ENCODE measurements around the gene PCOLCE2.

PCOLCE2 gene

DNA sequence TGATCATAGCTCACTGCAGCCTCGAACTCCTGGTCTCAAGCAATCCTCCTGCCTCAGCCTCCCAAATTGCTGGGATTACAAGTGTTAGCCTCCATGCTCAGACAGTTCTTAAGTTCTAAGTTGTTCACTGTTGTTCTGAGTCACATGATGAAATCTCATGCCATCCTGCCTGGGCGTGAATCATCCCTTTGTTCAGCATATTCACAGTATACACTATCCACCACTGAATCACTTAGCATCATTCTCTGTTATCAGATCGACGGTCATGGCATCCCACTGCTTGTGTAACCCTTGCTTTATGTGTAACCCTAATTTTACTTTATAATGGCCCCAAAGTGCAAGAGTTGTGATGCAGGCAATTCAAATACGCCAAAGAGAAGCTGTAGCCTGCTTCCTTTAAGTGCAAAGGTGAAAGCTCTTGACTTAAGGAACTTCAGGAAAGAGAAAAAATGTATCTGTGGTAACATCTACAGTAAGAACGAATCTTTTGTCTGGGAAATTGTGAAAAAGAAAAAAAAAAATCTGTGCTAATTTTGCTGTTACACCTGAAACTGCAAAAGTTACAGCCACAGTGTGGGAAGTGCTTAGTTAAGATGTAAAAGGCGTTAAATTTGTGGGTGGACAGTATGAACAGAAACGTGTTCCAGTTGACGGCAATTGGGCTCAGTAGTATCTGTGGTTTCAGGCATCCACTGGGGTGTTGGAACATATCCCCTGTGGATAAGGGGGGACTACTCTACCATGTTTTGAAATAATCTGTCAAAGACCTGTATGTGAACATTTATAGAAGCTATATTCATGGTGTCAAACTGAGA lies 80.6 kb downstream of the PCOLCE2 start:
- DNase-seq, result no peak

DNA sequence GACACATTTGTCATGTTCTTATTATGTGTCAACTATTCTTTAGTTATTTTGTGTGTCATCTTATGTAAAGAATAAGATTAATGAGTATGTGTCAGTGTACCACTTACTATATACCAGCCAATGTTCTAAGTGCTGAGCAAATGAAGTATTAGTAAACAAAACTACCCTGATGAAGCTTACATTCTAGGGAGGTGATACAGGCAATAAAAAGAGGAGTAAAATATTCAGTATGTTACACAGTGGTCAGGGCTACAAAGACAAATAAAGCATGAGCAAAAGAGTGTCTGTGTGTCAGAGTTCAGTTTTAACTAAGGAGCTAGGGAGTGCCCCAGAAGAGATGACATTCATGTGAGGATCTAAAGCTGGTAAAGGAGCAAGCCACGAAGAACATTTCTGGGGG lies 86.0 kb downstream of the PCOLCE2 start:
- no peak for DNase-seq

DNA sequence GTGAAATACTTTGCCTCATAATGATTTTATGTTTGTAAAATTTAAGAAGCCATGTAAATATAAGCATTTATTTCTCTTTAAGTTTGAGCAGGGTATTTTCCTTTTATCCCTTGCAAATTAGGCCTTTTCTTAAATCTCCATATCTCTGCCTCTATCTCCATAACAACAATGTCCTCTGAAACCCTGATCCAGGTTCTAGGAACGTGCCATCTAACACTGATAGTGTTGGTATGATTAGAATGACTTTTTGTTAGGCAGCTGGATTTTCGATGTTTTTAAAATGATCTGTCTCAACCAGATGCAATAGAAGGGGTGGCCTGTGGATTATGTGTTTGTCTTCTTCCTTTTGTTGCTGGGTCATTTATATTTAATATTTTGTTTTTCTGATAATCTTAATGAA lies 87.1 kb downstream of the PCOLCE2 start:
- DNase-seq, result no peak

DNA sequence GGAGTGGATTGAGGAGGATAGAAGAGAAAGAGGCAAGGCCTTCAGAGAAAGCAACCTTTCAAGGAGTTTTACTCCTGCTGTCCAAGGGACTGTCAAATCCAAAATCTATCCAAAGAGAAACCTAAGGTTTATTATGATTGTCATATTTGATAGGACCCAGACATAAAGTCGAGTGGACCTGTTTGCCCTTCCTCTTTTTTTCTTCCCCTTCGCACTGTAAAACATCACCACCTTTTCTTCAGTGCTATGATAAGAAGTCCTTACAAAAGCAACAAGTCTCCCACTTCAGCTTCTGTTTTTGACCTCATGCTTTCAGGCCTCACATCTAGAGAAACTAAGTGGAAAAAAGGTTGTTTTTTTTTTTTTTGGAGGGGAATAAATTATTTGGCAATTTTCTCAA lies 92.1 kb downstream of the PCOLCE2 start:
- DNase-seq, result no peak

DNA sequence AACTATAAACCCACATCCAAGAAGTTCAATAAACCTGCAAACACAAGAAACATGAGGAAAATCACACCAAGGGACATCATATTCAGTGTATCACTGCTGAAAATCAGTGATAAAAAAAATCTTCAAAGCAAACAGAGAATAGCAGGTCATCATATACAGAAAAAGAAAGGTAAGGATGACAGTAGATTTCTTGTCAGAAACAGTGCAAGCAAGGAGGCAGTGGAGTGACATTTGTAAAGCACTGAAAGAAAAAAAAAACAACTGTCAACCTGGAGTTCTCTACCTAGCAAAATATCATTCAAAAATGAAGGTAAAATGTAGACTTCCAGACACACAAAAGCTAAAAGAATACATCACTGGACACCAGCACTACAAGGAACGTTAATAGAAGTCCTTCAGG lies 93.6 kb downstream of the PCOLCE2 start:
- no peak for DNase-seq

DNA sequence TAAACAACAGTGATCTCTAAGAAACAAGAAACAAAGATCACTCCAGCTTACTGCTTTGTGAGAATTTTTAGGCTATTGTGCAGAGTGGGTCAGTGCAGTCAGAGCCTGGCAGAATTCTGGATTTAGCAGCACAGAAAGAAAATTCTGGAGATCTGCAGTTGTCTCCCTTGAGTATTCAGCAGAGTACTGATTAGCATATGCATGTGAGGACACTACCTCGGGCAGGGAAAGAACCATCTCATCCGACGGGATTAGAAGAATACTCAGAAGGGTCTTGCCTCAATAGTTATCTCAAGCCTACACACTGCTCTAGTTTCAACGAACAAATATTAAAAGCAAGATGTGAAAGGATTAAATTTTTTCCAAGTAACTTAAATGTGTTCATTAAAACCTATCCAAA lies 94.4 kb downstream of the PCOLCE2 start:
- no peak for DNase-seq

DNA sequence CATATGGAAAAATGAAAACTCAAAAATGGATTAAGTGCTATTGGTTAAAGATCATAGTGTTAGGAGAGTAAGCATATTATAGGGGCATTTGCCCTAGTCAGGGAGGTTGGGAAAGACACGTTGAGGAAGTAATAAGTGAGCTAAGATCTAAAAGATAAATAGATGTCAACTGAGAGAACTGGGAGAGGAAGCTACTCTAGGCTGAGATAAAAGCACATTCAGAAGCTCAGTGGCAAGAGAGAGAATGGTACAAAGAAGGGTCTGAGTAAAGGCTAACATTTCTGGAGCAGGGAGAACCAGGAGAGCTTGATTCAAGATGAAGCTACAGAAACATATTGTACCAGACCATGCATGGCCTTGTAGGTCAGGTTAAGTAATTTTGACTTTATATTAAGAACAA lies 101.2 kb downstream of the PCOLCE2 start:
- no peak for DNase-seq

DNA sequence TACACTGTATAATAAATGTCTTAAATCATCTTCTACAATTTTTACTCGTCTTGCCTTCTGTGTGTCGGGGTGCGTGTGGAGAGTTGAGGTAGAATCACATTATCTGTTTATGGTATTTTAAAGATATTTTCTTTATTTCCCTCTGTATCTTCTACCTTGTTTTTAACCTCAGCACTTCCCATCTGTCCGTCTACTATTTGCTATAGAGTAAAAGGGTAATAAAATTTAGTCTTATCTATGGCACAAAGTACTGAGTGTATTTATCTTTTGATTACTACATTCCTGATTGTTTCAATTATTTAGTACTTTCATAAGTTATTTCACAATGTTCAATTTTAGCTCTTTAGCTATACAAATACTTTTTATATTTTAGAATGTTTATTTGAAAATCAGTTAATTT lies 102.9 kb downstream of the PCOLCE2 start:
- DNase-seq, result no peak

DNA sequence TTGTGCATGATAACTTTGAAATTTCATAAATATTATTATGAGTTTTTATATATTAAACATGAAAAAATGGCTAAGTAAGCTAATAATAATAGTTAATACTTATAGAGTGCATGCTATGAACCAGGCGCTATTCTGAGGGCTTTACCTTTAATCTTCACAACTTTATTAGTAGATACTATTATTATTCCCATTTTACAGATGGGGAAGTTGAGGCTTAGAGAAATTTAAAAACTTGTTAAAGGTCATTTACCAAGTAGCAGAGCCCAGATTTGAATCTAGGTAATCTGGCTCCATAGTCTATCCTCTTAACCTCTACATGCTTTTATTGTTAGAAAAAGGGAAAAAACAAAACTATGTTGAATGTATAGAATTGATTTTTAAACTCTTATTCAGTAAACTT lies 104.7 kb downstream of the PCOLCE2 start:
- DNase-seq, result no peak

DNA sequence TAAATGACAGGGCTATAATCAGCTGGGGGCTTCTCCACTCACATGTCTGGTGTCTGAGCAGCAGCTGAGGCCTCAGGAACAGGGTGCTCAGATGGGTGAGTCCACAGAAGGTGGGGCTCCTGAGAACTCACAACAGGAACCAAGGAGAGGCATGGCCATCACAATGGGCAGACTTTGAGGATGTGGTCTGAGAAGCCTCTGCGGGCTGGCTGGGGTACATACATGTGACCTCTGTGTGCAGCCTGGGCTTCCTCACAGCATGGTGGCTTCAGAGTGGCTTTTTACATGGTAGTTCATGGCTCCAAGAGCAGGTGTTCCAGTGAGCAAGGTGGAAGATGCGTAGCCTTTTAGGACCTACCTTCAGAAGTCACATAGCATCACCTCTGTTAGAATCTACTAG lies 106.3 kb downstream of the PCOLCE2 start:
- DNase-seq, result no peak

DNA sequence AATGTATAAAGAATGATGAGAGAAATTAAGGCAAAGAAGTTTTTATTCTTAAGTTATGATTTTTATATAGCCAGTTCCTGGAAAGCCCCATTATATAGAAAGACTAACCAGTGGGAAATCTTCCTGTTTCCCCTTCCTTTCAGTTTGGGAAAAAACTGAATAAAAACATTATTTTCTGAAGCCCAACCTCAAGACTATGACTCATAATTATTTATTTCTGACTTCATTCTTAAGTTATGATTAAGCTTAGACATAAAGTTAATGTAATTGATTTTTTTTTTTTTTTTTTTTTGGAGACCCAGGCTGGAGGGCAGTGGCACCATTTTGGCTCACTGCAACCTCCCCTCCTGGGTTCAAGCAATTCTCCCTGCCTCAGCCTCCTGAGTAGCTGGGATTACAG lies 109.3 kb downstream of the PCOLCE2 start:
- DNase-seq, result no peak

DNA sequence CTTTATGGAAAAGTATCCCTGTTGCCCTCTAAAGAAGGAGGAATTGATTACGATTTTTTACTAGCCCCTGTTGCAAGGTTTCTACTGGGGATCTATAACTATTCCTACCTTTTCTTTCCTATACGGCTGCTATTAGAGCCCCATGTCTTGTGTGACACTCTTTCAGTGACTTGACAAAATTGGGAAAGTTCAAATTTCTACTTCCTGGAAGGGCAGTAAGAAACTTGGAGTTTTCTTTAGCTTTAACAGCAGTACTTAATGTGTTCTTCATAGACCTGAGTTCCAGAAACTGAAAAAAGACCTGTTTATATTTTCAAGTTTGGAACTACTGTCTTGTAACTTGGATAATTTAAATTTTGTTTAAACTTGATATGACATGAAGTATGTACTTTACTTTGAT lies 110.3 kb downstream of the PCOLCE2 start:
- no peak for DNase-seq

DNA sequence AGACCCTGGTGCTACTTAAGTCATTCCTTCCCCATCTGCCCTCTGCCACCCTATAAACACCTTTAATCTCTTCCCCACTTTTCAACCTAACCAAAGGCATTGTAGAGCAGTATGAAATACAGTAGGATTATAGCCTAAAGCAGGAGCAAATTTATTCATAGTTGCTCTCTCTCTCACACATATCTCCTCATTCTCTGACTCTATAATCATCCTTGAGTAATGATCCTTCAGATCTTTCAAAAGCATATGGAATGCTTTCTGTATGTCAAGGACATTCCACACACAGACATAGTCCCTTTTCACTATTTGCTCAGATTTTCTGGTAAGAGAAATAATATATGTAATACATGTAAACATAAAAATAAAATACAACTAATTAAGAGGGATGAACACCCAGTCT lies 111.0 kb downstream of the PCOLCE2 start:
- no peak for DNase-seq

DNA sequence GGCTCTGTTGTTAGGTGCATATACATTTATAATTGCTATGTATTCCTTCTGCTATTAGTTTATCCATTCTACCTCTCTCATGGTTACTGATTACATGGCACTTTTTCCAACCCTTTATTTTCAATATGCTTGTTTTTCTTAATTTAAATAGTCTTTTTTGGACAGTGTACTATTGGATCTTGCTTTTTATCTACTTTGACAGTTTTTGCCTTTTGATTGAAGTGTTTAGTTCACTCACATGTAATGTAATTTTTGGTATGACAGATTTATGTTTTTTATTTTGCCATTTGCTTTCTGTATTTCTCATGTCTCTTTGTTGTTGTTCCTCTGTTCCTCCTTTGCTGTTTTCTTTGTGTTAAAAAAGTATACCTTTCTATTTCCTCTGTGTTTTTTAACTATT lies 120.5 kb downstream of the PCOLCE2 start:
- DNase-seq, result no peak
